PC-9 (cell line): ENCODE results near the gene BMAL2.

Experiments
- EZH2 ChIP-seq: fragments of 200-600 bp; sonication (generic); IDR thresholded peaks from 2 replicates; pipeline ENCODE4 v1.8.0; 2017; ENCODE audit warnings: antibody characterized with exemption, low read depth
- TF ChIP-seq, protein P1 (sequence below): fragments of 200-600 bp; sonication (generic); conservative IDR thresholded peaks from 2 replicates; pipeline ENCODE4 v1.6.1; 2017; ENCODE audit warnings: mixed run types, antibody characterized with exemption, mild to moderate bottlenecking, moderate library complexity

DNA sequence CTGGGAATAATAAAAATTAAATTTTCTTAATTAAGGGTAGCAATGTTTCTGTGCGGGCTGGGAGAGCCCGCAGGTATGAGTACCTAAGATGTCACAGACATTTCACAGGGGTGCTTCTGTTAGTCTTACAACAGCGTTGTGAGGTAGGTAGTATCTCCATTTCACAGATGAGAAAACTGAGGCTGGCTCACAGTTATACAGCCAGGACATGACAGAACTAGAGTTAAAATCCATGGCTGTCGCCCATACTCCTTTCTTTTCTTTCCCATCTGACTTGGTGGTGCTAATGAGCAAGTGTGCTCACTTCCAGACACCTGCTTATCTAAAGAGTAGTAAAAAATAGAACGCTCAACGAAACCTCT lies 2.1 kb downstream of the BMAL2 start:
- TF ChIP-seq, protein P1, sequence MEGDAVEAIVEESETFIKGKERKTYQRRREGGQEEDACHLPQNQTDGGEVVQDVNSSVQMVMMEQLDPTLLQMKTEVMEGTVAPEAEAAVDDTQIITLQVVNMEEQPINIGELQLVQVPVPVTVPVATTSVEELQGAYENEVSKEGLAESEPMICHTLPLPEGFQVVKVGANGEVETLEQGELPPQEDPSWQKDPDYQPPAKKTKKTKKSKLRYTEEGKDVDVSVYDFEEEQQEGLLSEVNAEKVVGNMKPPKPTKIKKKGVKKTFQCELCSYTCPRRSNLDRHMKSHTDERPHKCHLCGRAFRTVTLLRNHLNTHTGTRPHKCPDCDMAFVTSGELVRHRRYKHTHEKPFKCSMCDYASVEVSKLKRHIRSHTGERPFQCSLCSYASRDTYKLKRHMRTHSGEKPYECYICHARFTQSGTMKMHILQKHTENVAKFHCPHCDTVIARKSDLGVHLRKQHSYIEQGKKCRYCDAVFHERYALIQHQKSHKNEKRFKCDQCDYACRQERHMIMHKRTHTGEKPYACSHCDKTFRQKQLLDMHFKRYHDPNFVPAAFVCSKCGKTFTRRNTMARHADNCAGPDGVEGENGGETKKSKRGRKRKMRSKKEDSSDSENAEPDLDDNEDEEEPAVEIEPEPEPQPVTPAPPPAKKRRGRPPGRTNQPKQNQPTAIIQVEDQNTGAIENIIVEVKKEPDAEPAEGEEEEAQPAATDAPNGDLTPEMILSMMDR, result no peak
- TF ChIP-seq EZH2, result no peak
